Stimulated activated naive CD4-positive, alpha-beta T cell (primary cell): ENCODE data around the gene LRRC8A.

Source experiments
- DNase-seq, 6 experiments: peaks; one replicate each; lab custom pipeline; 2025; lab: John Stamatoyannopoulos, UW

LRRC8A gene

DNA sequence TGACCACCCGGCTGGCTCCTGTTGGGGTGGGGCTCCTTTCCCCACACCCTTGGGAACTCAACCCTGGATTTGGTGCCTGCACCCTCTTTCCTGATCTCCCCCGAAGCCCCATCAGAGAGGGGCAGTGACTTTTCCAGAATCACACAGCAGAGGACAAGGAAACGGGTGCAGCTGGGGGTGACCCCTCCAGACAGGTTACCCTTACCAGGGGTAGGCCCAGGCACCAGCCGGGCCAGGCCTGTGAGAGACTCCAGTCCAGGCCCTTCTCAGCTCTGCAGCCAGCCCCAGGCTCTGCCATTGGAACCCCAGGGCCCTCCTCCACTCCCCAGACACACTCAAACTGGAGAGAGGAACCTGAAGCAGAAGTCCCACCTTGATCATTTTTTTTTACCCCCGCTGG, 19.9 kb downstream of the LRRC8A start:
- no peak for DNase-seq

DNA sequence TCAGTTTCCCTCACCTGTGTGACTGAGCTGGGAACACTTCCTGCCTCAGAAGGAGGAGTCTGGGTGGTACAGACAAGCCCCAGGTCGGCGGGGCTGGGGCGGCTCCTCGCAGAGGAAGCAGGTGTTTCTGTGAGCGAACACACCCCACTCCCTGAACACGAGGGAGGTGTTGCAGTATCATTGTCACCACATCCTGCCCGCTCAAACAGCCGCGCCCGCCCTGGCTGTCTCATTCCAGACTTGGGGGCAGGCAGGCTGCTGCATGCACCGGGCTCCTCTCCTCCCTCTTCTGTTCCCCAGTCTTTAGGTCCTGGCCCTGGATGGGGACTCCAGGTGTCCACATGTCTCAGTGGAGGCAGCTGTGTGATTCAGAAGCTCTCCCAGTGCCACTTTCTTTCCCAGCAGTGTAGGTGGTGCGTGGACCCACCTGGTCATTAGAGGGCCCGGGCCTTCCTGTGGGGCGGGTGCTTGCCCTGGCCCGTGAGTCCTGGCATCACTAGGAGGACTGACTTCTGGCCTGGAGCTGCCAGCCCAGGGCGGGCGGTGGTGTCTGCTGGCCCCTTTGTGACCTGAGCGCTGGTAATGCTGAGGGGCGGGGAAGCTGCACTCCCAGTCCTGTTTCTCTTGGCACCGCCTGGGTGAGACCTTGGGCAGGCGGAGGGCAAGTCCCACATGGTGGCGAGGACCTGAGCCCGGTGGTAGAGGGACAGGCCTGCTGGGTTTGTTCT, 20.6 kb downstream of the LRRC8A start:
- DNase-seq, result peak; percentile 69 to 91 (median 84)

DNA sequence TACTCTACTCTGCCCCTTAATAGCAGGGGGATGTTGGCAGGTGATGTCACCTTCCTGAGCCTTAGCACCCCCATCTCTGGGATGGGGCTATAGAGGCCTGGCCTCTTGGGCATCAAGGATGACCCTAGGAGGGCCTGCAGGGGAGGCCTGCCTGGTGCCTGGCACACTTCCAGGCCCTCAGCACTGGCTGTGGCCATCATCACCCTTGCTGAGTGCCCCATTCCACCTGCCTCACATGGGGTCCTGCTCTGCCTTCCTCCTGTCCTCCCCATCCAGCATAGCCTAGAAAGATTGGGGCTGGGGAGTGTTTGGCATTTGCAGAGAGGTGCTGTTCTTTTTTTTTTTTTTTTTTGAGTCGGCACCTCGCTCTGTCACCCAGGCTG, 21.1 kb downstream of the LRRC8A start:
- no peak for DNase-seq

DNA sequence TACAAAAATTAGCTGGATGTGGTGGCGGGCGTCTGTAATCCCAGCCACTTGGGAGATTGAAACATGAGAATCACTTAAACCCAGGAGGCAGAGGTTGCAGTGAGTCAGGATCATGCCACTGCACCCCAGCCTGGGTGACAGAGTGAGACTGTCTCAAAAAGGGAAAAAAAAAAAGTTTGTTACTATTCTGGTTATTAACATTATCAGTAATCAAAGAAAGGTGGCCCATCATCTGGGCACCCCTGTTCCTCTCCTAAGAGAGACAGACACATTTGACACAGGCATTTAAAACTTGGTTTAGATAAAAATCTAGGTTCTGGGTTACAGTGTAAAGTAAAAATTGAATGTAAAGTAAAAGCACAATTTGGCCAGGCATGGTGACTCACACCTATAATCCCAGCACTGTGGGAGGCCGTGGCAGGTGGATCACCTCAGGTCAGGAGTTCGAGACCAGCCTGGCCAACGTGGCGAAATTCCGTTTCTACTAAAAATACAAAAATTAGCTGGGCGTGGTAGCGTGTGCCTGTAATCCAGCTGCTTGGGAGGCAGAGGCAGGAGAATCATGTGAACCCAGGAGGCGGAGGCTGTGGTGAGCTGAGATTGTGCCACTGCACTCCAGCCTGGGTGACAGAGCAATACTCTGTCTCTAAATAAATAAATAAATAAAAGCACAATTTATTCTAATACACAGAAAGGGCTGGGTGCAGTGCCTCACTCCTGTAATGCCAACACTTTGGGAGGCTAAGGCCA, 22.1 kb downstream of the LRRC8A start:
- no peak for DNase-seq

DNA sequence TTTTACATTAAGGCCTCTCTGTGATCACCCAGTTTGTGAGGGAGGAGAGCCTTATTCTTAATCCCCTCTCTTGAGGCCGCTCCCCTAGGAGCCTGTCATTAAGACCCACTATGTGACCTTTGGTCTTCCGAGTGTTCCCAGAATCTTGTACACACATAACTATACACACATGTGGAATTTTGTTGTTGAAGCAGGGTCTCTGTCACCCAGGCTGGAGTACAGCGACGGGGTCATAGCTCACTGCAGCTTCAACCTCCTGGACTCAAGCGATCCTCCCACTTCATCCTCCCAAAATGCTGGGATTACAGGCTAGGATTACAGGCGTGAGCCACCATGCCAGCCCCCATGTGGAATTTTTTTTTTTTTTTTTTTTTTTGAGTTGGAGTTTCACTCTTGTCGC, 24.0 kb downstream of the LRRC8A start:
- DNase-seq, result no peak

DNA sequence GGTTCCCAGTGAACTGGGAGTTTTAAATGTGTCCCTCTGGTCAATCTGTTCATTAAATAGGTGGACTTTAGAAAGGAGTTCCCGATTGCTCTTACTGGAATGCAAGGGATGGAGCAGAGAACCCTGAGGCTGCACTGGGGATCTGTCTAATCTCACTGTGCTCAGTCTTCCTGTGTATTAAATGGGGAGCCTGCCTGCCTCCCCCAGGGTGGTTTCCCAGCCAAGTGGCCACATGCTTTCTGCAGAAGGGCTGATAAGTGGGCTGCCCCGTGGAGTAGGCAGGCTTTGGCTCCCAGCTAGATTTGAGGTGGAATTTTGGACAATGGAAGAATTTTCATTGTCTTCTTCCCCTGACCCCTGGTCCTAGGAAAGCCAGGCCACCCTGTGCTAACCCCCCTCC, 24.8 kb downstream of the LRRC8A start:
- no peak for DNase-seq

DNA sequence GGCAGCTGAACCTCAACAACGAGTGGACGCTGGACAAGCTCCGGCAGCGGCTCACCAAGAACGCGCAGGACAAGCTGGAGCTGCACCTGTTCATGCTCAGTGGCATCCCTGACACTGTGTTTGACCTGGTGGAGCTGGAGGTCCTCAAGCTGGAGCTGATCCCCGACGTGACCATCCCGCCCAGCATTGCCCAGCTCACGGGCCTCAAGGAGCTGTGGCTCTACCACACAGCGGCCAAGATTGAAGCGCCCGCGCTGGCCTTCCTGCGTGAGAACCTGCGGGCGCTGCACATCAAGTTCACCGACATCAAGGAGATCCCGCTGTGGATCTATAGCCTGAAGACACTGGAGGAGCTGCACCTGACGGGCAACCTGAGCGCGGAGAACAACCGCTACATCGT, 26.4 kb downstream of the LRRC8A start:
- no peak for DNase-seq

DNA sequence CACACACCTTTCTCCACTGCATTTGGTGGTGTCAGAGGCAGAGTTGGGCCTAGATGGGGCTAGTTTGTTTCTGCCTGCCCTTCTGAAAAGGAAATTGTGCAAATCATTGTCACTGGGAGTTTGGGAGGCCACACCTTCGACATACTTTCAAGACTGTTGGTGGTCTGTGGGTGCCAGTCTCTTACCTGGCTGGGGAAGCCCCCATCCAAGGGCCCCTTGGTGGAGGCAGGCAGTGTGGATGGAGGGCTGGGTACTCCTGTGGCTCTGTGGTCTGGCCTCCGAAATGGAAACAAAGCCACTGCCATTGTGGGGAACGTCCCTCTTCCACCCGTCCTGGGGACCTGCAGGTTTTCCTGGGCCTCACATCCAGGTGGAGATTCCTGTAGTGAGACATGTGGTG, 27.9 kb downstream of the LRRC8A start:
- no peak for DNase-seq

DNA sequence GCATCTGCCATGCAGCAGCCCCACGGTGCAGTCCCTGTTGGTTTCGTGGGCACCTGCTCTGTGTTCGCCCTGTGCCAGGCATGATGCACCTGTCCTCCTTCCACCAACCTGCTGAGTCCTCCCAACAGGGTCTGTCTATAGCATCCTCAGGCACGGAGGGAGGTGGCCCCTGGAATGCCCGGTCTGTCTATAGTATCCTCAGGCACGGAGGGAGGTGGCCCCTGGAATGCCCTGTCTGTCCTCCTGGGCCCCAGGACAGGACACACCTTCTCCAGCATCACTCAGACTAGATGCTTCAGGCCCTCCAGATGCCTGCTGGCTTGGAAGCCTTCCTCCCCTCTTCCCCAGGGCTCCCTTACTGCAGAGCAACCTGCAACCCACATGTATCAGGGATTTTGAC, 29.0 kb downstream of the LRRC8A start:
- DNase-seq, result no peak

DNA sequence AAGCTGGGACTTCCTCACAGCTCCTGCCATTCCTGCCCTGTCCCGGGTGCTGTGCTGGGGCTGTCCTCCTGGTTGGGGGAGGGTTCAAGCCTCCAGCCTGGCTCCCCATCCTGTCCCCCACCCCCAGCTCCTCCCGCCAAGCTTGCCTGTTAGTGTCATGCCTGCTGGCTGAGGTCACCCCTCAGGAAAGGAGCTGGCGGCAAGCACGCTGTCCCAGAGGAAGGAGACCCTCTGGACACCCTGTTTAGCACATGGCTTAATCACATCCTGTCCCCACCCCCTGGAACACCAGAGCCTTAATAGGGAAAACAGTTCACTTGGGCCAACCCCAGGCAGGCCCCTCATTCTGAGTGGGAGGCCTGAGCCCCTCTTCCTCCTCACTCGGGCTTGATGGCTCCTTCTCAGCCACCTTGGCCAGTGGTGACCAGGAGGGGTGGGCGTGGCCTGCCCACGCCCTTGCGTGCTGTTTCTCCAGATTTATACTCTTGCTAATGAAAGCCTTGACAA, 29.6 kb downstream of the LRRC8A start:
- no peak for DNase-seq

DNA sequence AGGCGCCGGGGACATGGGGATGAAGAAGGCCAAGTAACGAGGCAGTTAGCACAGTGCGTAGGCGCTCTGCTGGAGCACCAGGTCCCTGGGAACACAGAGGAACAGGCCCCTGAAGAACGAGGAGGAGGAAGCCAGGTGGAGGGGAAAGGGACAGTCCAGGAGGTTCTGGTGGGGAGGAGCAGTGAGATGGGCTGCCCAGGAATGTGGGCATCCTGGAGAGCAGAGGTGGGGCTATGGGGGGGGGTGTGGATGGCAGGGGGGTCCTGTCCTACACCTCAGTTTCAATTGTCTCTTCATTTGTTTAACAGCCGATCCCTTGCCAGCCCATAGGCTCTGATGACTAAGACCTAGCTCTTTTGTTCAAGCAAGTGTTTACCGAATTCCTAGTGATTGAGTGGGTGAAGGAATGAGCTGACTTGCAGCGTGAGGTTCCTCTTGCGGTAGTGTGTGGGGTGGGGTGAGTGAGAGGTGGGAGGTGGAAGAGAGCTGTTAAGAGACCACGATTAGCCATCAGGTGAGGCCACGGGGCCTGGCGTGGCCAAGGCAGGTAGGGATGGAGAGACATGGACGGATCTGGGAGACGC, 30.4 kb downstream of the LRRC8A start:
- DNase-seq, result no peak

DNA sequence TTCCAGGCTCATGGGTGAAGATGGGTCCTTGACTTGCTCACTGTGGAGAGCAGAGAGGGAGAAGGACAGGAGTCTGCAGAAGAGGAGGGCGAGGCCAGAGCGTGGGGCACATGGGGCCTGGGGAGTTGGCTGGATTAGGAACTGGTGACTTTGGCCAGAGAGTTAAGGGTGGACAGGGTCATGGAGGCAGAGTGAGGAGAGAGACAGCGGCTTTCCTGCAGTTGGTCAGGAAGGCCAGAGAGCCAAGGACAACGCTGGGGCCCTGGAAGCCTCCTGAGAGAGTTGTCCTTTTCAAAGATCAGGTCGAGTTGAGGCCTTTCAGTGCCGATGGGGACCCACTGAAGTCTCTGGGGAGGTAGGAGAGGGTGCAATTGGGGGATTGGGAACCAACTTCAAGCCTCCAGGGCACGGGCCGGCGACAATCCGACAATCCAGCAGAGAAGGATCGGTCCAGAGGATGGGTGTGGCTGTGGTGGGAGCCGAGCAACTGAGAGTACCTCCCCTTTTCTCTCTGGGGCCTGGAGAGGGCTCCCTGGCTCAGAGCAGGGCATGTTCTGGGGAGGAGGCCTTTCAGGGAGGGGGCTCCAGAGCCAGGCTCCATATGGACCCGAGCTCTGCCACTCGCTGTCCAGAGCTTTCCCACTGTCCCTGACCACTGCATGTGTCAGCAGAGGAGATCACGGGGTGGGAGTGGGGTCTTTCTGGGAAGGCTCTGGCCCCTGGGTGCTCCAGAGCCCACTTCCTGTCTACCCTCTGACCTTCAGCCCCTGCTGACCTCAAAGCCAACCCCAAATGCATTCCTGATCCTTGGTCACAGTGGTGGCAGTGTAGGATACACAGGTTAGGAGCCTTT, 31.3 kb downstream of the LRRC8A start:
- DNase-seq, result no peak

DNA sequence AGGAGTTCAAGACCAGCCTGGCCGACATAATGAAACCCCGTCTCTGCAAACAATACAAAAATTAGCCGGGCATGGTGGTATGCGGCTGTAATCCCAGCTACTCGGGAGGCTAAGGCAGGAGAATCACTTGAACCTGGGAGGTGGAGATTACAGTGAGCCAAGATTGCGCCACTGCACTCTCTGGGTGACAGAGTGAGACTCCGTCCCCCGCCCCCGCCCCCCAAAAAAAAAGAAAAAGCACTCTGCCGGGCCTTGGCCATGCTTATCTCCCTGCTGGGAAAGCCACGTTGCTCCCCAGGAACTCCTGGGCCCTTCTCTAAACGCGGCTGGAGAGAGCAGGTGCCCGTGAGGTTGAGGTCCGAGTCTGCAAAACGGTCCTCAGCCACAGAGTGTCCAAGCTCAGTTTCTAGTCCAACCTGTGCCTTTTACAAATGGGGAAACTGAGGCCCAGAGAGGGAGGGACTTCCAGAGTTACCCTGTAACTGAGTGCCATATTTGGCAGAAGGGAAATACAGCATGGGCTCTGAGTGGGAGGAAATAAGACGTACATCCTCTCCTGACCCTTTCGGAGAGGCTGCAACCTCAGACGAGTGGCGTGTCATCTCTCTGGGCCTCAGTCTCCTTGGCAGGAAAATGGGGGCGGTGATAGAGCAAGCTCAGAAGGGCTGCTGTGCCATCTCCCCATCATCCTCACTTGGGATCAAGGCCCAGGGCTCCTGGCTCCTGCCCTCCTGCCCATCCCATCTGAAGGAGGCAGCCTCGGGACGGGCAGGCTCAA, 32.3 kb downstream of the LRRC8A start:
- DNase-seq, result no peak

DNA sequence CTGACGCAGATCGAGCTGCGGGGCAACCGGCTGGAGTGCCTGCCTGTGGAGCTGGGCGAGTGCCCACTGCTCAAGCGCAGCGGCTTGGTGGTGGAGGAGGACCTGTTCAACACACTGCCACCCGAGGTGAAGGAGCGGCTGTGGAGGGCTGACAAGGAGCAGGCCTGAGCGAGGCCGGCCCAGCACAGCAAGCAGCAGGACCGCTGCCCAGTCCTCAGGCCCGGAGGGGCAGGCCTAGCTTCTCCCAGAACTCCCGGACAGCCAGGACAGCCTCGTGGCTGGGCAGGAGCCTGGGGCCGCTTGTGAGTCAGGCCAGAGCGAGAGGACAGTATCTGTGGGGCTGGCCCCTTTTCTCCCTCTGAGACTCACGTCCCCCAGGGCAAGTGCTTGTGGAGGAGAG, 34.3 kb downstream of the LRRC8A start:
- no peak for DNase-seq

DNA sequence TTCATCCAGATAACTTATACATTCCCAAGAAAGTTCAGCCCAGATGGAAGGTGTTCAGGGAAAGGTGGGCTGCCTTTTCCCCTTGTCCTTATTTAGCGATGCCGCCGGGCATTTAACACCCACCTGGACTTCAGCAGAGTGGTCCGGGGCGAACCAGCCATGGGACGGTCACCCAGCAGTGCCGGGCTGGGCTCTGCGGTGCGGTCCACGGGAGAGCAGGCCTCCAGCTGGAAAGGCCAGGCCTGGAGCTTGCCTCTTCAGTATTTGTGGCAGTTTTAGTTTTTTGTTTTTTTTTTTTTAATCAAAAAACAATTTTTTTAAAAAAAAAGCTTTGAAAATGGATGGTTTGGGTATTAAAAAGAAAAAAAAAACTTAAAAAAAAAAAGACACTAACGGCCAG, 34.8 kb downstream of the LRRC8A start:
- DNase-seq, result no peak

DNA sequence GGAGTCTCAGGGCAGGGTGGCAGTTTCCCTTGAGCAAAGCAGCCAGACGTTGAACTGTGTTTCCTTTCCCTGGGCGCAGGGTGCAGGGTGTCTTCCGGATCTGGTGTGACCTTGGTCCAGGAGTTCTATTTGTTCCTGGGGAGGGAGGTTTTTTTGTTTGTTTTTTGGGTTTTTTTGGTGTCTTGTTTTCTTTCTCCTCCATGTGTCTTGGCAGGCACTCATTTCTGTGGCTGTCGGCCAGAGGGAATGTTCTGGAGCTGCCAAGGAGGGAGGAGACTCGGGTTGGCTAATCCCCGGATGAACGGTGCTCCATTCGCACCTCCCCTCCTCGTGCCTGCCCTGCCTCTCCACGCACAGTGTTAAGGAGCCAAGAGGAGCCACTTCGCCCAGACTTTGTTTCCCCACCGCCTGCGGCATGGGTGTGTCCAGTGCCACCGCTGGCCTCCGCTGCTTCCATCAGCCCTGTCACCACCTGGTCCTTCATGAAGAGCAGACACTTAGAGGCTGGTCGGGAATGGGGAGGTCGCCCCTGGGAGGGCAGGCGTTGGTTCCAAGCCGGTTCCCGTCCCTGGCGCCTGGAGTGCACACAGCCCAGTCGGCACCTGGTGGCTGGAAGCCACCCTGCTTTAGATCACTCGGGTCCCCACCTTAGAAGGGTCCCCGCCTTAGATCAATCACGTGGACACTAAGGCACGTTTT, 35.4 kb downstream of the LRRC8A start:
- DNase-seq, result no peak

DNA sequence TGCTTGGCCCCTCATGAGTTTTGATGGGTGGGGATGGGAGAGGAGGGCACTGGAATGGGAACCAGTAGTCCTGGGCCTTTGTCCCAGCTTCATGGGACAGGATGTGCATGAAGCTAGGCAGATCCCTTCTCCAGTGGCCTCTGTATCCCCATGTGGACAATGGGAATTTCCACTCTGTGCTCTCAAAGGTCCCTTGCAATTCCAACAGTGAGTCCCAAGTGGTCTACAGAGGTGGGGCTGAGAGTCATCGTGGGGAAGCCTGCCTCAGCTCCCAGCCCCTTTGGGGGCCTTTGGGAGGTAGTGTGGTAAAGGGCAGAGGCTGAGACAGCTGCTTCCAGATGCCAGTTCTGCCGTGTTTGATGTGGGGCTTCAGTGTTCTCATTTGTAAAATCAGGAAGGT, 37.0 kb downstream of the LRRC8A start:
- no peak for DNase-seq

DNA sequence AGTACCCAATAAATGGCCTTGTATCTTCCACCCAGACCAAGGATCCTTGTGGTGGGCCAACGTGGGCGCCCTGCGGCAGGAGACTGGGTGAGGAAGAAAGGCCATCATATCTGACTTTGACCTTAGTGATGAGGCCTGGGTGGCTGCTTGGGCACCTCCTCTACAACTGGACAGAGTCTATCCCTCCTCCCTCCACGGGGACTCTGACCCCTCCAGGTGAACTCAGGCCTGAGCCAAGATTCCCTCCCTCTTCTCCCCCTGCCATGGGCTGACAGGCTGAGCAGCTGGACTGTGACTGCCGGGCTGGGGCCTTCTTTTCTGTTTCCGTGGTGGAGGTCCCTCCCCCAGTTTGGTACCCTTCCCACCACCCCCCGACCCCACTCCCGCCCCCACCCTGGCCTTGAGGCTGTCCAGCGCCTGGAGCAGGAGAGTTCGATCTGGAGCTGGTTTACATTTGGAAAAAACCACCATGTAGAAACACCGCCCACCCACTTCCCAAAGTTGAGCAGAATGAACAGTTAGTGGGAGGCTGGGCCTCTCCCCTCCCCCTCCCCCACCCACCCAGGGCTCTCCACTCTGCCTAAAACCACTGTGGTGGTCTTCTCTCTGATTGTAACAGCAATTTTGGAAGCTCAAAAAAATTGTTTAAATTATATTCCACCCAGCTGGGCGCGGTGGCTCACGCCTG, 37.6 kb downstream of the LRRC8A start:
- no peak for DNase-seq

DNA sequence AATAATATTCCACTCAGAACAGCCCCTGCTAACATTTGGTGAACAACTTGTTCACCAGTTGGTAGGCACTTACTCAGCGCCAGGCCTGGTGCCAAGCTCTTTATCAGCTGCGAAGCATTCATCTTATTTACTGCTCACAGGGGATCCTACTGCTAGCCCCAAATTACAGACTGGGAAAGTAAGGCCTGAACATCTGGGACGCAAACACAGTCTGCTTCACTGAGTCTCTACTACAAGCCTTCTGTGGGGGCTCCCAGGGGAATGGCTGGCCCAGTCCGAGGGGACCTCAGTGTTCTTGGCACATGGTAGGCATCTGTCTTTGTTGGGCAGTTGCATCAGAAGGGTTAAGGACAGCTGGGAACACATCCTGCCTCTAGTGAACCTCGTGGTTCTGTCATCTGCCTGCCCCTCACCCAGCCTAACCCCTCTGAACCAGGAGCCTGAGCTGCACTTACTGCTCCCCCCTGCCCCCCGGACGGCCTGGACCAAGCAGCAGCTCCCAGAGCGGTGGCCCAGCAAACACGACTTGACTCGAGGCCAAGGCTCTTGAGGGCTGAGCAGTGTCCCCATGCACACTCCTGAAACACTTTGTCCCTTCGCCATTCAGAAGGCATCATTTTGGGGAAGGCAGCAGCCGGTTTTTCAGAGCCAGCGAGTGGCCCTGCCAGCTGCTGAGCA, 38.6 kb downstream of the LRRC8A start, which contains the start of gene PHYHD1:
Gene PHYHD1, plus strand, starts transcription at position 602 of the 678 bp plus-strand sequence. CDS start 1,342 bp downstream, outside the sequence.
- no peak for DNase-seq
